Thoracic aorta (tissue), 2 donors: ENCODE measurements around the gene CYP24A1. TPM values are rescaled to one million over a fixed set of nuclear protein-coding genes. Genes with fewer than 3 reads are reported as not detected.

Source experiments
- ATAC-seq: fragments of 150-250 bp; one replicate; pipeline ENCODE4 v1.8.0; 2017; ENCODE audit warnings: low read depth; ENCODE audit not compliant: insufficient number of reproducible peaks, low FRiP score
- DNase-seq: peaks from one replicate; pipeline ENCODE4 v3.0.0-alpha.2; 2020; ENCODE audit warnings: low spot score
- H3K27ac ChIP-seq, 2 donors: fragments of 200-600 bp; sonication (generic); 1 replicate in 1 of 2; 2 replicates in 1 of 2; pipeline ENCODE4 v1.5.1; 2016; ENCODE audit warnings: mild to moderate bottlenecking in 2 of 2, moderate library complexity in 2 of 2
- H3K27me3 ChIP-seq: fragments of 200-600 bp; sonication (generic); replicated peaks from 2 replicates; pipeline ENCODE4 v1.6.0; 2016; ENCODE audit warnings: mild to moderate bottlenecking; ENCODE audit not compliant: insufficient read depth
- H3K36me3 ChIP-seq: fragments of 200-600 bp; sonication (generic); one replicate; pipeline ENCODE4 v1.5.1; 2016
- H3K4me1 ChIP-seq, 2 donors: fragments of 200-600 bp; sonication (generic); 1 replicate in 1 of 2; 2 replicates in 1 of 2; pipeline versions ENCODE4 v1.5.1 to v1.6.0; 2016; ENCODE audit warnings: low read depth in 2 of 2, mild to moderate bottlenecking in 1 of 2; ENCODE audit not compliant: control insufficient read depth in 1 of 2
- H3K4me3 ChIP-seq: fragments of 200-600 bp; sonication (generic); 2 replicates; pipeline ENCODE4 v1.5.1; 2016; ENCODE audit warnings: mild to moderate bottlenecking
- H3K9me3 ChIP-seq: fragments of 200-600 bp; sonication (generic); 2 replicates; pipeline ENCODE4 v1.5.1; 2016
- total RNA-seq, 2 donors: library from RNA; depleted of rRNA; stranded (reverse); fragments of >200 nt; gene quantifications; one replicate each; pipeline versions ENCODE4 v1.1.0 to v1.2.3, GENCODE V29; 2016
- TF ChIP-seq, protein P1 (sequence below): fragments of 200-600 bp; sonication (generic); IDR thresholded peaks from one replicate; pipeline ENCODE4 v1.5.1; 2019; ENCODE audit warnings: antibody characterized with exemption

Gene CYP24A1
- total RNA-seq, 2 donors from 2014 or later: not detected

DNA sequence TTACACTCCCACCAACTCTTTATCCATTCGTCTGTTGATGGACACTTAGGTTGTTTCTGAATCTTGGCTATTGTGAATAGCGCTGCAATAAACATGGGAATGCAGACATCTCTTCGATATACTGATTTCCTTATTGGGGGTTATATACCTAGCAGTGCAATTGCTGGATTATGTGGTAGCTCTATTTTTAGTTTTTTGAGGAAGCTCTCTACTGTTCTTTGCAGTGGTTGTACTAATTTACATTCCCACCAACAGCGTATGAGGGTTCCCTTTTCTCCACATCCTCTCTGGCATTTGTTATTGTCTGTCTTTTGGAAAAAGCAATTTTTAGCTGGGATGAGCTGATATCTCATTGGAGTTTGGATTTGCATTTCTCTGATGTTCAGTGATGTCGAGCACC lies 29.5 kb upstream of the CYP24A1 start:
- Histone ChIP-seq H3K4me1 (no peaks in the 10 kb centered on the region), H3K27me3 (no peaks in the 10 kb centered on the region), H3K4me3 (no peak overlapping the region), H3K9me3 (no peaks in the 10 kb centered on the region), H3K27ac (no peak overlapping the region), H3K36me3 (no peaks in the 10 kb centered on the region)
- TF ChIP-seq, protein P1, sequence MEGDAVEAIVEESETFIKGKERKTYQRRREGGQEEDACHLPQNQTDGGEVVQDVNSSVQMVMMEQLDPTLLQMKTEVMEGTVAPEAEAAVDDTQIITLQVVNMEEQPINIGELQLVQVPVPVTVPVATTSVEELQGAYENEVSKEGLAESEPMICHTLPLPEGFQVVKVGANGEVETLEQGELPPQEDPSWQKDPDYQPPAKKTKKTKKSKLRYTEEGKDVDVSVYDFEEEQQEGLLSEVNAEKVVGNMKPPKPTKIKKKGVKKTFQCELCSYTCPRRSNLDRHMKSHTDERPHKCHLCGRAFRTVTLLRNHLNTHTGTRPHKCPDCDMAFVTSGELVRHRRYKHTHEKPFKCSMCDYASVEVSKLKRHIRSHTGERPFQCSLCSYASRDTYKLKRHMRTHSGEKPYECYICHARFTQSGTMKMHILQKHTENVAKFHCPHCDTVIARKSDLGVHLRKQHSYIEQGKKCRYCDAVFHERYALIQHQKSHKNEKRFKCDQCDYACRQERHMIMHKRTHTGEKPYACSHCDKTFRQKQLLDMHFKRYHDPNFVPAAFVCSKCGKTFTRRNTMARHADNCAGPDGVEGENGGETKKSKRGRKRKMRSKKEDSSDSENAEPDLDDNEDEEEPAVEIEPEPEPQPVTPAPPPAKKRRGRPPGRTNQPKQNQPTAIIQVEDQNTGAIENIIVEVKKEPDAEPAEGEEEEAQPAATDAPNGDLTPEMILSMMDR: no peak
- ATAC-seq (no peak), DNase-seq (no peak)

DNA sequence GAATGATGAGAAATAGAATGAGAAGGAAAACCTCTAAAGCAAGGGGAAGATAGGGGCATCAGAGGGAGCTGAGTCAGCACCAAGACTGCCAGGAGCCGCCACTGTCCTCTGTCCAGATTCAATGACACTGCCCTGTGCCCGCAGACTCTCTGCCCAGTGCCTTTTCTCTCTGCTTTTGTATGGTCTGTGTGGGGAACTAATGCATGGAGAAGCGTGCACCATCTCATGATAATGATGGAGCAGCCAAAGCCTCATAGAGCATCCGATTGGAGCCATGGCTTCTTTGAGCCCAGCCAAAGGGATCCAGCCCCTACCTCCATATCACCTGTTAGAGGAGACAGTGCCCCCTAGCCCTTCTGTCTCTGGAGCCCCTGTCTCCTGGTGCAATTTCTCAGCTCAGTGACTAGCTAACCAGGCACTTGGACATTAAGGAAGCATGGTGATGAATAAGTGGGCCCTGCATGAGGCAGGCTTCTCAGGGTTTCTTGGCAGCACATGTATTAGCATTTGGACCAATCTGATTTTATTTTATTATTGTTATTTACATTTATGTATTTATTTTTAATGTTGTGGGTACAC lies 27.6 kb upstream of the CYP24A1 start:
- no peak for DNase-seq
- Histone ChIP-seq H3K27me3 (no peaks in the 10 kb centered on the region), H3K9me3 (no peaks in the 10 kb centered on the region), H3K36me3 (no peaks in the 10 kb centered on the region), H3K4me3 (no peak overlapping the region), H3K4me1 (no peaks in the 10 kb centered on the region), H3K27ac (no peak overlapping the region)
- ATAC-seq: no peak
- TF ChIP-seq, protein P1: no peak

DNA sequence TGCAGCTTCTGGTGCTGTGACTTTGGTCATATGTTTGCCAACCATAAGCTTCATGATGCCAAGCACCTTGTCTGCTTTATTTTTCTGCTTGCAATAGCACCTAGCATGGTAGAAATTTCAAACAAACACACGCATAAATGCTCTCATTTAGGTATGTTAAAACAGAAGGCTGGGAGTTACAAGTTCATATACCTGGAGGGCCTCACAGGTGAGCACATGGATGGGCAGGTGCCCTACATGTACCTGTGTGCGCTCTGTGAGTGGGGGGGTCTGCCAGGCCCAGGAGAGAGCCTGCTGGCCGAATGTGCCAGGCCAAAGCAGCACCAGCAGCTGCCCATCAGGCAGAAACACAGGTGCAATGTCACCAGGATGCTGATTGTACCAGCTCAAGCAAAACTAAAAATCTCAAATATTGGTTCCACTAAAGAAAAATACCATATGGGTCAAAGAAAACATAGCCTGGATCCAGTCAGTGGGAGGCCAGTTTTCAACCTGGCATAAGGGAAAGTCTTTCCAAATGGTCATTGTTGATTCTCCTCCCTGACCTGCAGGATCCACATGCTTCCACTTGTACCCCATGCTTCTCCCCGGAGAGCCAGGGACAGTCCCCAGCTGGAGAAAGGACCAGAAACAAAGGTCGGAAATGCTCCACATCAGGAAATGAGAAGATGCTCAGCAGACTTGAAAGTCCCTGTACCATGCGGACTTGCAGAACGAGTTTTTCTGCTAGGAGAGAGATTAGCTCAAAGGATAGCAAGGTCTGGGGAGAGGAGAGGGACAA lies 26.9 kb upstream of the CYP24A1 start:
- TF ChIP-seq, protein P1: no peak
- no peaks in the 10 kb centered on the region for H3K27me3 ChIP-seq
- no peaks in the 10 kb centered on the region for H3K36me3 ChIP-seq
- ATAC-seq: no peak
- H3K4me1 ChIP-seq: no peaks in the 10 kb centered on the region
- no peak for DNase-seq
- no peak overlapping the region for H3K4me3 ChIP-seq
- H3K27ac ChIP-seq: no peak overlapping the region
- H3K9me3 ChIP-seq: no peaks in the 10 kb centered on the region

DNA sequence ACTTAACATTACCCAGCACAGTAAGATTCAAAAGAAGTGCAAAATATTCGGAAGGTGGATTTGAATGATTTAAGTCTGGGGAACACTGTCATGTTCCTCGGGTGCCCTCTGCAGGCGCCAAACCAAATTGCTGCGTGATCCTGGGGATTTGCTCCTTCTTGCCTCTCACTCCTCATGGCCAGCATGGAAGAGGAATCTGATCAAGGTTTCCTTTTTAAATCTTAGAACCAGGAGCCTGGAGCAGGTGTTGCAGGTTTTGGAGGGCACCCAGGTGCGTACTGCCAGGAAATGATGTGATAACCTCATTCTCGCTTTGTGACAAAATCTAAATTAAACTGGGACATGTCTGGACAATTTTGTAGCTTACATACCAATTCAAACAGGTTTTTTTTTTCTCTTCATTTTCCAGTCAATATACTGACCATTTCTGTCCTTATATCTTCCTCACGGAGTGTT lies 26.0 kb upstream of the CYP24A1 start:
- no peaks in the 10 kb centered on the region for H3K4me1 ChIP-seq
- H3K27me3 ChIP-seq: no peaks in the 10 kb centered on the region
- DNase-seq: no peak
- no peak overlapping the region for H3K4me3 ChIP-seq
- H3K9me3 ChIP-seq: no peaks in the 10 kb centered on the region
- ATAC-seq: peak; percentile 76
- no peaks in the 10 kb centered on the region for H3K36me3 ChIP-seq
- TF ChIP-seq, protein P1: peak; percentile 80
- H3K27ac ChIP-seq: no peak overlapping the region

DNA sequence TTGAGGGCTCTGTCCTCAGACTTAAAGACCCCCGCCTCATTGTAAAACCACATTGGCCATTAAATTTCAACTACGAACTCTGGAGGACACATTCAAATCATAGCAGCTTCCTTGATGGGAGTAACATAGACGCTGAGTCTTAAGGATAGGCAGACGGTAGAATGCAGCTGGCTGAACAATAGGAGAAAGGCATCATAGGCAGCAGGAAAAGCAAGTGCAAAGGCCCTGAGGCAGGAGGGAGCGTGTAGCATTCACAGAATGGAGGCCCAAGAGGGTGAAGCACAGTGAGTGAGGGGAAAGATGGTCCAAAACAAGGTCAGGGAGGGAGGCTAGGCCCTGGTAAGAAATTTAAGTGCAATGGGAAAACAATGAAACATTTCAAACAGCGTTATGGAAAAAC lies 25.5 kb upstream of the CYP24A1 start:
- TF ChIP-seq, protein P1: no peak
- DNase-seq: no peak
- Histone ChIP-seq H3K27me3 (no peaks in the 10 kb centered on the region), H3K4me3 (no peak overlapping the region), H3K27ac (no peak overlapping the region), H3K36me3 (no peaks in the 10 kb centered on the region), H3K9me3 (no peaks in the 10 kb centered on the region), H3K4me1 (no peaks in the 10 kb centered on the region)
- no peak for ATAC-seq
